ENCODE data around the gene S100A11.

Gene S100A11

GRCh38 chr1:152029144-152029928, 7.5 kb downstream of the S100A11 start:
- no peak for DNase-seq (ENCODE audit: low read depth)
- TF ChIP-seq CTCF (conservative IDR thresholded peaks at IDR 0.05; ENCODE audit: low read depth, low read length), result no peak
- no peak overlapping the region for H3K4me3 ChIP-seq (ENCODE audit: low read length)

- no peak overlapping the region for H3K4me3 ChIP-seq (ENCODE audit: low read length)
- no peak for DNase-seq (ENCODE audit: low read depth)
- no peak for TF ChIP-seq CTCF (conservative IDR thresholded peaks at IDR 0.05; ENCODE audit: low read depth, low read length)
Observed at GRCh38 chr1:152026895-152027294, 9.9 kb downstream of the S100A11 start.

GRCh38 chr1:152024223-152024622, 12.6 kb downstream of the S100A11 start:
- DNase-seq (ENCODE audit: low read depth), result no peak
- TF ChIP-seq CTCF (conservative IDR thresholded peaks at IDR 0.05; ENCODE audit: low read depth, low read length), result no peak
- no peak overlapping the region for H3K4me3 ChIP-seq (ENCODE audit: low read length)

- no peak for DNase-seq (ENCODE audit: low read depth)
- H3K4me3 ChIP-seq (ENCODE audit: low read length), result no peak overlapping the region
- no peak for TF ChIP-seq CTCF (conservative IDR thresholded peaks at IDR 0.05; ENCODE audit: low read depth, low read length)
Observed at GRCh38 chr1:152023221-152023620, 13.6 kb downstream of the S100A11 start.

- DNase-seq (ENCODE audit: low read depth), result no peak
- TF ChIP-seq CTCF (conservative IDR thresholded peaks at IDR 0.05; ENCODE audit: low read depth, low read length), result no peak
Observed at GRCh38 chr1:152022474-152022873, 14.3 kb downstream of the S100A11 start.

GRCh38 chr1:152021569-152021968, 15.2 kb downstream of the S100A11 start:
- TF ChIP-seq CTCF (conservative IDR thresholded peaks at IDR 0.05; ENCODE audit: low read depth, low read length), result no peak
- no peak overlapping the region for H3K4me3 ChIP-seq (ENCODE audit: low read length)
- no peak for DNase-seq (ENCODE audit: low read depth)

More at GRCh38 chr1:152022474-152022873, 14.3 kb downstream of the S100A11 start:
- no peak overlapping the region for H3K4me3 ChIP-seq (ENCODE audit: low read length)

- TF ChIP-seq CTCF (conservative IDR thresholded peaks at IDR 0.05; ENCODE audit: low read depth, low read length), result no peak
- H3K4me3 ChIP-seq (ENCODE audit: low read length), result no peak overlapping the region
- no peak for DNase-seq (ENCODE audit: low read depth)
Observed at GRCh38 chr1:152020849-152021248, 16.0 kb downstream of the S100A11 start.

All from retinal pigment epithelial cell (primary cell).